KG1 (cell line): ENCODE measurements around the gene SVOP.
A peak's percentile ranks its signal among the peaks of the same experiment; 100 is the strongest.

Experiments used
- DNase-seq: peaks from one replicate; lab custom pipeline; 2025; lab: John Stamatoyannopoulos, UW

Gene SVOP

GRCh38 chr12:108935159-108935763 is 85.6 kb downstream of the SVOP start:
- DNase-seq, result no peak

- no peak for DNase-seq
Observed at GRCh38 chr12:108933949-108934348, 86.9 kb downstream of the SVOP start.

- DNase-seq, result no peak
Observed at GRCh38 chr12:108930756-108931155, 90.1 kb downstream of the SVOP start.

GRCh38 chr12:108930155-108930554 is 90.7 kb downstream of the SVOP start:
- no peak for DNase-seq

GRCh38 chr12:108928695-108929094 is 92.2 kb downstream of the SVOP start:
- DNase-seq, result no peak

- DNase-seq, result no peak
Observed at GRCh38 chr12:108922918-108923317, 98.0 kb downstream of the SVOP start.

GRCh38 chr12:108921946-108922345 is 98.9 kb downstream of the SVOP start:
- no peak for DNase-seq

GRCh38 chr12:108918960-108919642 is 101.8 kb downstream of the SVOP start:
- DNase-seq, result no peak

- no peak for DNase-seq
Observed at GRCh38 chr12:108918206-108918605, 102.7 kb downstream of the SVOP start.

GRCh38 chr12:108916336-108916735 is 104.5 kb downstream of the SVOP start:
- DNase-seq, result no peak

GRCh38 chr12:108915632-108916133 is 105.2 kb downstream of the SVOP start:
- no peak for DNase-seq

GRCh38 chr12:108914121-108914531 is 106.7 kb downstream of the SVOP start:
- DNase-seq, result peak; percentile 15

- DNase-seq, result no peak
Observed at GRCh38 chr12:108912361-108912760, 108.5 kb downstream of the SVOP start.

- DNase-seq, result no peak
Observed at GRCh38 chr12:108911915-108912314, 109.0 kb downstream of the SVOP start.

- no peak for DNase-seq
Observed at GRCh38 chr12:108910336-108910735, 110.5 kb downstream of the SVOP start.

- DNase-seq, result peak; percentile 17
Observed at GRCh38 chr12:108907839-108908351, 113.0 kb downstream of the SVOP start.

GRCh38 chr12:108906971-108907370 is 113.9 kb downstream of the SVOP start:
- no peak for DNase-seq

- DNase-seq, result peak; percentile 58
Observed at GRCh38 chr12:108905725-108906124, 115.1 kb downstream of the SVOP start.

- no peak for DNase-seq
Observed at GRCh38 chr12:108899145-108899544, 121.7 kb downstream of the SVOP start.

- DNase-seq, result no peak
Observed at GRCh38 chr12:108896817-108897216, 124.1 kb downstream of the SVOP start.

- DNase-seq, result no peak
Observed at GRCh38 chr12:108896336-108896735, 124.5 kb downstream of the SVOP start.

GRCh38 chr12:108895220-108895802 is 125.6 kb downstream of the SVOP start:
- no peak for DNase-seq

GRCh38 chr12:108890208-108890607 is 130.7 kb downstream of the SVOP start:
- no peak for DNase-seq
